GM21528 (cell line): ENCODE results near the gene KLF3.

Experiments used
- ATAC-seq: cut with Tn5 transposase; IDR thresholded peaks from one replicate; pipeline ENCODE4 v1.9.1; 2021; ENCODE audit warnings: mild to moderate bottlenecking, moderate library complexity; ENCODE audit not compliant: unreplicated experiment, low FRiP score

KLF3 gene

DNA sequence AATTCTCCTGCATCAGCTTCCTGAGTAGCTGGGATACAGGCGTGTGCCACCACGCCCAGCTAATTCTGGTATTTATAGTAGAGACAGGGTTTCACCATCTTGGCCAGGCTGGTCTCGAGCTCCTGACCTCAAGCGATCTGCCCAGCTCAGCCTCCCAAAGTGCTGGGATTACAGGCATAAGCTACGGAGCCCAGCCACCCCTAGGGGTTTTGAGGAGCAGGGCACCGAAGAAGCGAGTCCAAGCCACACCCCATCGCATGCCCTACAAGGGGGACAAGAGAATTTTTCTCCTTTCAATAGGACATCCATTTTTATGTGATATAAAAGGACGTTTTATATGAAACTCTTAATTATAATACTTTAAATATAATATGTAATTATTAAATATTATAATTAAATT, 13.9 kb upstream of the KLF3 start:
- ATAC-seq, result no peak

- ATAC-seq, result no peak
Measured at GRCh38 chr4:38654273-38654672, 9.7 kb upstream of the KLF3 start.

- ATAC-seq, result no peak
Measured at GRCh38 chr4:38656111-38656510, 7.9 kb upstream of the KLF3 start.

DNA sequence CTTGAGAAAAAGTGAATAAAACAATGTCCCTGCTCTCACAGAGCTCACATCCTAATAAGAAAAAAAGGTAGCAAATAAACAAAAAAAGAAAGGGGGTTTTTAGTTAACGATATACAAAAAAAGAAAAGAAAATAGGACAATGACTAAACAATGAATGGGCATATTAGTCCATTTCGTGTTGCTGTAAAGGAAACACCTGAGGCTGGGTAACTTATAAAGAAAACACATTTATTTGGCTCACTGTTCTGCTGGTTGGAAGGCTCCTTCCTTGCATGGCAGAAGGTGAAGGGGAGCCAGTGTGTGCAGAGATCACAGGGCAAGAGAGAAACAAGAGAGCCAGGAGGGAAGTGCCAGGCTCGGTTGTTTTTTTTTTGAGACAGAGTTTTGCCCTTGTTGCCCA, 4.7 kb upstream of the KLF3 start:
- no peak for ATAC-seq

GRCh38 chr4:38660838-38661237, 3.2 kb upstream of the KLF3 start:
- no peak for ATAC-seq

DNA sequence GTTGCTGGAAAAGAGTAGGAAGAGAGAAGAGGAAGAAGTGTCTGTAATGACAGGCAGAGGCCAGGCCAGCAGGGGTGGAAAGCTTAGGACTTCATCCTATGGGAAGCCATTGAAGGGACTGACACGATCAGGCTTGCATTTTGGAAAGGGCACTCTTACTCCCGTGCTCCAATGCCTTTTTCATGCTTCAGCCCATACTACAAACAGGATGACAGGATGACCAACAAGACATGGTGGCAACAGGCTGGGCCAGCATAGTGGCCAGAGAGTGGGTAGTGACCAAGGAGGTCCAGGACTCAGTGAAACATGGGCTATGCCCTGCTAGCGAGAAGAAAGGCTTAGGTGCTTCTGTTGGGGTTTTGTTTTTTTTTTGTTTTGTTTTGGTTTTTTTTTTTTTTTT, 2.6 kb upstream of the KLF3 start:
- no peak for ATAC-seq

GRCh38 chr4:38662522-38663089, 1.4 kb upstream of the KLF3 start:
- ATAC-seq, result no peak

DNA sequence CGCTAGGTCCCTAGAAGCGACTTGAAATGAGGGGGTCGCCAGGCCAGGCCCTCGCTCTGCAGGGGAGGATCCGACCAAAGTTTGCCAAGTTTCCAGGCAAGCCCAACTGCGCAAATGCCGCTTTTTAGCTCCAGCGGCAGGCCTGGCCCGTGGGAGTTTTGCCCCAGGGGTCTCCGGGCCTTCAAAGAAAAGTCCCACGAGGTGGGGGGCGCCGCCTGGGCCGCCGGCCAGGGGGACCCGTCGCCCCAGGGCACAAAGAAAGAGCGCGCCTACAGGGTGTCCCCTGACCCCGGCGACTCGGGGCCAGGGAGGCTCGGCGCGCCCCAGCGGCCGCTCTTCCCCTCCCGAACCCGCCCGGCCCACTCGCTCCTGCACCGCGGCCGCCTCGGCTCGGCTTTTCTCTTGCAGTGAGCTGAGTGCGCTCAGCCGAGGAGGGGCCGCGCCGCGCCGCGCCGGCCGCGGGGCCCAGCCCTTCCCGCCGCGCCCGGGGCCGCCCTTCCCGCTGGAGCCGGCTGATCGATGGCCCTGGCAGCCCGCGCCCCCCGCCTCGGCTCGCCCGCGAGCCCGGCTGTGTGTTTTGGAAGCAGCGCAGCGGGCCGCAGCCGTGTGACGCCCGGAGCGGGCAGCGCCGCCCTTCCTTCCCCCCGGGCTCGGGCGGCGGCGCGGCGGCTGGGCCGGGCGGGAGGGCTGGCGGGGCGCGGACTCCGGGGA, 754 bp upstream of the KLF3 start:
- peak; percentile 37 for ATAC-seq

DNA sequence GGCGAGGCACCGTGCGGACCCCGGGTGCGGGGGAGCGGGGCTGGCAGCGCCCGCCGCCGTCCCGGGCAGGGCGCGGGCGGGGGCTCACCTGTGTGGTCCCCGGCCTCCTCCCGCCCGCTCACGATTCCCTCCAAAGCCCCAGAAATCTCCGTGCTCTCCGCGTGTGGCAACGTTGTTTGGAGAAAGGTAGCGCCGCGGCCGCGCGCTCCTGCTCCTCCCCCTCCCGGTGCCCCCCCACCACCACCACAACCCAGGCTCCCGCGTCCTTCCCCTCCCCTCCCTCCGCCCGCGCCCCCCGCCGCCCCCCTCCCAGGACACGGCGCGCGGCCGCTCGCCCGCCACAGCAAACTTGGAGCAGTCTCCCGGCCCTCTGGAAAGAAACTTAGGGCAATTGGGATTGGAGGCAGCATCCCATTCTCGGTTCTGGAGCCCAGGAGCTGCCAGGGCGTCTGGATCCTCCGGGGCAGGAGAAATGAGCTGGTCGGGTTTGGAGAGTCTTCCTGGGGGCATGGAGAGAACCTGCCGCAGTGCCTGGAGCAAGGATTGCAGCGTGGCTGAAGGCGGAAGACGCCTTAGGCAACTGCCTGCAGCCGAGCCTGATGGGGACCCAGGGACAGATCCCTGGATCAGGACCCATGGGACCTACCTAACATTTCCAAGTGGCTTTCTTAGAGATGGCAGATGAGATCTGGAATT, 855 bp downstream of the KLF3 start:
- ATAC-seq, result no peak

- no peak for ATAC-seq
Measured at GRCh38 chr4:38665551-38666411, 1.8 kb downstream of the KLF3 start.

- no peak for ATAC-seq
Measured at GRCh38 chr4:38666766-38667084, 2.7 kb downstream of the KLF3 start.

DNA sequence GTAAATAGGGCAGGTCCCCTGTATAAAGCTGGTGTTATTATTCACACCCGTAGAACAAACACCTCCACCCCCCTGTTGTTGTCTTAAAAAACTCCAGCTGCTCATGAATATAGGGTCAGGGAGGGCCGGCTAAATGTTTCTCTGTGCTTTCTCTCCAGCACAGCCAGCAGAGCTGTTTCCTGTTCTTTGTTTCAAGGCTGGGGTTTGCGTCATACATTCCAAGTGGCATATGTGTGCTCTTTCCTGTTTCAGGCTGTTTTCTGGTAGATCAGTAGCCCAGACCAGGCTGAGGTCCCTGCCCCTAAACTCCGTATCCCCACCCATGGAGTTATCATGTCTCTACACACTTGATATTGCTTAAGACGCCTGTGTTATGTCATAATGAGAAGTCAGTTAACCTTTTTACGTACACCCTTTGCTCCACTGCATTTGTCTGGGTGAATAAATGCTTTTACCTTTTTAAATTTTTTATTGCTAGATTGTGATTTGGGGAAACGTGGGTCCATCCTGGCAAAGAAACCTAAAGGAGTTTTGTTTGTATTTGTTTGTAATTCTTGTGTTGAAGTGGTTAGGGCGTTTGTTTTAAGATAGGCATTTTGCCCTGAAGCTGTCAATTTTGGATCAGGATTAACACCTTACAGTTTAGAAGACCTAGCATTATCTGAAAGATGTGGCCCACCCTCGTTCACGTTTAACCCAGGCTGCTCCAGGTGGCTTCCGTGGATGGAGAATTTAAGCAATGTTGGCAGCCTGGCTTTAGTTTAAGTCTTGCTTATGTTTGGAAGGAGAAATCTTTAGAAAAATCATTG, 3.3 kb downstream of the KLF3 start:
- ATAC-seq, result no peak

DNA sequence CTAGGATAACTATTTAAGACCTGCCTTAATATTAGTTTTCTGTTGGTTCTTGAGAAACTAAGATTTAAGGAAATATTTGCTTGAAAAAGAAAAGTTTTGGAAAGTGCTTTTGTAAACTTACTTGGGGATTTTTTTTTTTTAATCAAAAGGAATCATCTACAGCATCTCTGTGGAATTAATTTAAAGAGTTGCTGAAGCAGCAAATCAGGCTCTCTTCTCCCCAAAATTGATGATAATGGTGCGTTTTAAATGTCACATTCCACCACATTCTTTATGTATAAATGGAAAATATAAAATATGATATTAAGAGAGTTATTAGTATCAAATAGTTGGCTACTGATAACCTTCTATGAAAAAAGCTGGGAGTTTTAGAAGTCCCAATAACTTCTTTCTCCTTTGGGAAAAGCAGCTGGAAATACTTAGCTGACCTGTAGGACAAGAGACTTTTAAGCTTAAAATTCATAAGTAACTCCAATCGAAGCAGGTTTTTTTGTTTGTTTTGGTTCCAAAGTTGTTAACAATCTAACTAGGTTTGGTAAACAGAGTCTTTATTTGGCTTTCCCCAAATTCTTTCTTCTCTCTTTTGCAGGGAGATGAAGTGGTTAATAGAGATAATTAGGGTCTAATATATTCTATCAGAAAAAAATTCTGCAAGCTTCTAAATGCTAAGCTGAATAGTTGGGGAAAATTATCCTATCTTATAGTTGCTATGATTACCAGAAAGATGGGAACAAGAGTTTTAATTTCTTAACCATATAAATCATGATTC, 4.4 kb downstream of the KLF3 start:
- no peak for ATAC-seq

DNA sequence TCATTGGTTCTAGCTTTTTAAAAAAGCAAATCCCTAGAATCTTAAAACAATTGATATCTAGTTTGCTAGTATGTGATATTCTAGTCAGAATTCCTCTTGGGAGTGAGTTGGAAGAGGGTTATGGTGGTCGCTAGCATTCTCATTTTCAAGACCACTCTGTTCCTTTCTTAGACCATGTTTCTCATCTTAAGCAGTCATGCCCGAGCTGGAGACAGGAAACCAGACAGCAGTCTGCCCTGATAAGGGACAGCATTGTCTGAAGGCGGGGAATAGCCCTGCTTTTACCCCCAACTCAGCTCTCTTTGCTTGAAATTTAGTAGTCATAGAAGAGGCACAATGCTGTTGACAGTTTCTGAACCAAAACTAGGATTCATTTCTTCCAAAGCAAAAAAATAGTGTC, 5.2 kb downstream of the KLF3 start:
- no peak for ATAC-seq

GRCh38 chr4:38670109-38670901, 6.3 kb downstream of the KLF3 start:
- no peak for ATAC-seq

- no peak for ATAC-seq
Measured at GRCh38 chr4:38670939-38671591, 7.1 kb downstream of the KLF3 start.

- ATAC-seq, result no peak
Measured at GRCh38 chr4:38671592-38671940, 7.6 kb downstream of the KLF3 start.

- ATAC-seq, result no peak
Measured at GRCh38 chr4:38672074-38672396, 8.0 kb downstream of the KLF3 start.
